ENCODE measurements around the gene FBXW8. TPM values are rescaled to one million over a fixed set of nuclear protein-coding genes. Genes with fewer than 3 reads are reported as not detected.

The FBXW8 gene
- total RNA-seq, 6 experiments from 2014 or later = 4.5 to 9.6 (median 6.3) TPM

- intact Hi-C loops (cut with DNase I) = no loop called here
- no peak overlapping the region for H3K27ac ChIP-seq
- DNase-seq (no peak), ATAC-seq (no peak)
- peaks cover 0 to 8% (median 0%) of the 10 kb centered on the region in 4 donors for H3K4me1 ChIP-seq
- no peaks in the 10 kb centered on the region for H3K9me3 ChIP-seq
- H3K36me3 ChIP-seq = peaks cover 0 to 3% (median 0%) of the 10 kb centered on the region in 4 donors
- WGBS (ENCODE audit: insufficient coverage, low coverage, low lambda C conversion rate, missing lambda C conversion rate) = 81% methylated on average over 4 of the region's 5 CpGs
- H3K4me3 ChIP-seq = no peak overlapping the region
- TF ChIP-seq CTCF (IDR thresholded peaks at IDR 0.05) (no peak), POLR2A (IDR thresholded peaks at IDR 0.05) (no peak)
- no peaks in the 10 kb centered on the region for H3K27me3 ChIP-seq
These were observed 49.2 kb downstream of the FBXW8 start for GRCh38 chr12:116959845-116960514.

DNA sequence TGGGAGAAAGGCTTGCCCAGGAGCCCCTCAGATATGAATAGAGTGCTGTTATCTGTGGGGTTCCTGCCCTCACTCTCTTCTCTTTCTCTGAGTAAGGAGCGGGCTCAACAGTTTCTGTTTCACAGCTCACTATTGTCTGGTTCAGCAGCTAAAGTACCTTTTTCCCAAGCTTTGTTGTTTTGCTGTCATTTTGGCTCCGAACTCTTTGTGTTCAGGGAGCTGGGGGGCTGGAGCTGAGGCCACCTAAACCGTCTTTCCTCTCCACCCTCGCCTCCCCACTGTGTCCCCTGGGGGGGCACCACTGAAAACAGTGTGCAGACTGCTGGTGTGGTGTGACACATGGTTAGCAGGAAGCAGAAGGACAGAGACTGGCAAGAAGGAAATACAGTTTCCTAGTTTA, 51.4 kb downstream of the FBXW8 start:
- no peak for DNase-seq
- ATAC-seq = peak in 1 of 4 donors; percentile 23
- WGBS (ENCODE audit: insufficient coverage, low coverage, low lambda C conversion rate, missing lambda C conversion rate) = 72% methylated on average over 2 of the region's 4 CpGs
- Histone ChIP-seq H3K27me3 (no peaks in the 10 kb centered on the region), H3K4me1 (no peaks in the 10 kb centered on the region), H3K36me3 (peaks cover 0 to 4% (median 1%) of the 10 kb centered on the region in 4 donors), H3K4me3 (no peak overlapping the region), H3K27ac (no peak overlapping the region), H3K9me3 (no peaks in the 10 kb centered on the region)
- no peak for TF ChIP-seq CTCF (IDR thresholded peaks at IDR 0.05)
- TF ChIP-seq POLR2A (IDR thresholded peaks at IDR 0.05) = no peak
- intact Hi-C loops (cut with DNase I) = no loop called here

DNA sequence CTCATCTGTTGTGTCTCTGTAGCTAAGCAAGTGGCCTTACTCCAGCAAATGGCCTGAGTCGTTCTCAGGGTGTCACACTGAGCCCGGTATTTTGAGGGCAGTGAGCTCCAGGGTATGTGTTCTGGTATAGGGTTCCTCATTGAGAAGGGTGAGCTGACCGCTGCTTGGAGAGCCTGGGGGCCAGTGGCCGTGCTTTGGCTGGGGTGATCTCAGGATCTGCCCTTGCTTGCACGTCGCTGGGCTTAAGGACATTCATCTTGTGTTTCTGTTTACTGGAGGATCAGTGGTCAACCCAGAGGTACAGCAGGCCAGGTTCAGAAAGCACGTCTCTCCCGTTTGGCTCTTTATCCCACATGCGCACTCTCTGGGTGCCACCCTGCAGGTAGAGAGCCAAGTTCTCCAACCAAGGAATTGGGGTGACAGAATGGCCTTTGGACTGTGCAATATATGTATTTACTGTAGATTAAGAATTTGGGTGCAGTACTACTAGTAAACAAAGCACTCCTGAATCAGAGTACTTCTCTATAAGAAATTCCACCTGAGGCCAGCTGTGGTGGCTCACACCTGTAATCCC, 52.1 kb downstream of the FBXW8 start:
- no peak for DNase-seq
- Histone ChIP-seq H3K4me1 (no peaks in the 10 kb centered on the region), H3K27ac (no peak overlapping the region), H3K9me3 (no peaks in the 10 kb centered on the region), H3K4me3 (no peak overlapping the region), H3K36me3 (peaks cover 0 to 4% (median 1%) of the 10 kb centered on the region in 4 donors), H3K27me3 (no peaks in the 10 kb centered on the region)
- no peak for TF ChIP-seq CTCF (IDR thresholded peaks at IDR 0.05)
- TF ChIP-seq POLR2A (IDR thresholded peaks at IDR 0.05) = no peak
- no peak for ATAC-seq
- WGBS (ENCODE audit: insufficient coverage, low coverage, low lambda C conversion rate, missing lambda C conversion rate) = 86% methylated on average over 5 of the region's 9 CpGs
- intact Hi-C loops (cut with DNase I) = no loop called here

GRCh38 chr12:116964054-116965050, 53.6 kb downstream of the FBXW8 start:
- no peak for DNase-seq
- intact Hi-C loops (cut with DNase I) = no loop called here
- WGBS (ENCODE audit: insufficient coverage, low coverage, low lambda C conversion rate, missing lambda C conversion rate) = 83% methylated on average over 14 of the region's 14 CpGs

More at GRCh38 chr12:116964054-116965050, 53.6 kb downstream of the FBXW8 start:
- H3K4me3 ChIP-seq = no peak overlapping the region
- peaks cover 0 to 4% (median 1%) of the 10 kb centered on the region in 4 donors for H3K36me3 ChIP-seq
- H3K9me3 ChIP-seq = no peaks in the 10 kb centered on the region
- ATAC-seq = no peak
- H3K27me3 ChIP-seq = no peaks in the 10 kb centered on the region
- no peaks in the 10 kb centered on the region for H3K4me1 ChIP-seq
- TF ChIP-seq POLR2A (IDR thresholded peaks at IDR 0.05) (no peak), CTCF (IDR thresholded peaks at IDR 0.05) (no peak)
- H3K27ac ChIP-seq = no peak overlapping the region
